Esophagus squamous epithelium (tissue), 5 donors: ENCODE data around the gene KIF26A. TPM values are rescaled to one million over a fixed set of nuclear protein-coding genes. Genes with fewer than 3 reads are reported as not detected.

Experiments
- DNase-seq: peaks from one replicate; lab custom pipeline; 2025; lab: John Stamatoyannopoulos, UW
- H3K27ac ChIP-seq, 4 donors: fragments of 200-600 bp; sonication (generic); one replicate each; pipeline ENCODE4 v1.5.1; 2016 to 2019; ENCODE audit warnings: mild to moderate bottlenecking in 1 of 4
- H3K27me3 ChIP-seq, 4 donors: fragments of 200-600 bp; sonication (generic); 1 replicate in 3 of 4; 2 replicates in 1 of 4; pipeline versions ENCODE4 v1.5.1 to v1.6.0; 2017 to 2021; ENCODE audit warnings: antibody characterized with exemption in 1 of 4
- H3K36me3 ChIP-seq, 3 donors: fragments of 200-600 bp; sonication (generic); one replicate each; pipeline ENCODE4 v1.5.1; 2016 to 2019
- H3K4me1 ChIP-seq, 3 donors: fragments of 200-600 bp; sonication (generic); one replicate each; pipeline ENCODE4 v1.5.1; 2017 to 2019
- H3K4me3 ChIP-seq, 4 donors: fragments of 200-600 bp; sonication (generic); 1 replicate in 3 of 4; 2 replicates in 1 of 4; pipeline ENCODE4 v1.5.1; 2016 to 2019; ENCODE audit warnings: mild to moderate bottlenecking in 2 of 4, moderate library complexity in 1 of 4
- H3K9me3 ChIP-seq, 3 donors: fragments of 200-600 bp; sonication (generic); one replicate each; pipeline ENCODE4 v1.5.1; 2016 to 2019
- POLR2A ChIP-seq, 4 donors: fragments of 450-650 bp; IDR thresholded peaks; one replicate each; pipeline ENCODE4 v1.6.1; 2017; ENCODE audit warnings: antibody characterized with exemption in 4 of 4, mild to moderate bottlenecking in 4 of 4, moderate library complexity in 3 of 4
- WGBS, 2 donors: methylation state at CpG; one replicate each; pipeline ENCODE4 v1.1.5; 2018; 5-methylcytosine and 5-hydroxymethylcytosine counted together
- intact Hi-C: fragments of 100-400 bp; cut with DNase I; formaldehyde crosslinking; loops from one replicate; pipeline ENCODE4 v1.15.0; 2022
- total RNA-seq, 4 donors: library from RNA; depleted of rRNA; stranded (reverse); fragments of >200 nt; gene quantifications; one replicate each; pipeline ENCODE4 v1.1.0, GENCODE V29; 2016
- TF ChIP-seq, protein P1 (sequence below), 6 experiments: fragments of 450-650 bp in 4 of 6; fragments of 200-600 bp in 2 of 6; sonication (generic) in 2 of 6; IDR thresholded peaks; one replicate each; pipeline ENCODE4 v1.5.1; 2016 to 2019; ENCODE audit warnings: antibody characterized with exemption in 6 of 6, mild to moderate bottlenecking in 4 of 6, moderate library complexity in 4 of 6
- donor health status: DM: yes; HTN: yes; CAD: no.

KIF26A gene
- total RNA-seq, 4 donors from 2014 or later: 0.80 to 2.7 (median 0.96) TPM

DNA sequence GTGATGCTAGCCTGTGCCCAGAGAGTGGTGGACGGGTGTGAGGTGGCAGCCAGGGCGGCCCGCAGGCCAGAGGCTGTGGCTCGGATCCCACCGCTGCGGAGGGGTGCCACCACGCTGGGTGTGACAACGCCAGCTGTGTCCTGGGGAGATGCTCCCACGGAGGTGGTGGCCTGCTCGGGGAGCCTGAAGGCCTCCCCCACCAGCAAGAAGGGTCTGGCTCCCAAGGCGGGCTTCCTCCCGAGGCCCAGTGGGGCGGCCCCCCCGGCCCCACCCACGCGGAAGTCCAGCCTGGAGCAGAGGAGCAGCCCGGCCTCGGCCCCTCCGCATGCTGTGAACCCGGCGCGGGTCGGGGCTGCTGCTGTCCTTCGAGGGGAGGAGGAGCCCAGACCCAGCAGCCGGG, 38.2 kb downstream of the KIF26A start:
- Histone ChIP-seq H3K4me1 (peaks cover 0 to 9% (median 0%) of the 10 kb centered on the region in 3 donors), H3K27ac (no peak overlapping the region), H3K27me3 (peaks cover 0 to 43% (median 0%) of the 10 kb centered on the region in 4 donors), H3K36me3 (peaks cover 0 to 8% (median 0%) of the 10 kb centered on the region in 3 donors), H3K4me3 (no peak overlapping the region), H3K9me3 (no peaks in the 10 kb centered on the region)
- intact Hi-C loops: no loop called here
- TF ChIP-seq, protein P1, sequence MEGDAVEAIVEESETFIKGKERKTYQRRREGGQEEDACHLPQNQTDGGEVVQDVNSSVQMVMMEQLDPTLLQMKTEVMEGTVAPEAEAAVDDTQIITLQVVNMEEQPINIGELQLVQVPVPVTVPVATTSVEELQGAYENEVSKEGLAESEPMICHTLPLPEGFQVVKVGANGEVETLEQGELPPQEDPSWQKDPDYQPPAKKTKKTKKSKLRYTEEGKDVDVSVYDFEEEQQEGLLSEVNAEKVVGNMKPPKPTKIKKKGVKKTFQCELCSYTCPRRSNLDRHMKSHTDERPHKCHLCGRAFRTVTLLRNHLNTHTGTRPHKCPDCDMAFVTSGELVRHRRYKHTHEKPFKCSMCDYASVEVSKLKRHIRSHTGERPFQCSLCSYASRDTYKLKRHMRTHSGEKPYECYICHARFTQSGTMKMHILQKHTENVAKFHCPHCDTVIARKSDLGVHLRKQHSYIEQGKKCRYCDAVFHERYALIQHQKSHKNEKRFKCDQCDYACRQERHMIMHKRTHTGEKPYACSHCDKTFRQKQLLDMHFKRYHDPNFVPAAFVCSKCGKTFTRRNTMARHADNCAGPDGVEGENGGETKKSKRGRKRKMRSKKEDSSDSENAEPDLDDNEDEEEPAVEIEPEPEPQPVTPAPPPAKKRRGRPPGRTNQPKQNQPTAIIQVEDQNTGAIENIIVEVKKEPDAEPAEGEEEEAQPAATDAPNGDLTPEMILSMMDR (IDR thresholded peaks at IDR 0.05): no peak
- no peak for TF ChIP-seq POLR2A (IDR thresholded peaks at IDR 0.05)
- DNase-seq: no peak
- no CpG with 5 or more reads among the region's 25 CpGs for WGBS, 2 donors

DNA sequence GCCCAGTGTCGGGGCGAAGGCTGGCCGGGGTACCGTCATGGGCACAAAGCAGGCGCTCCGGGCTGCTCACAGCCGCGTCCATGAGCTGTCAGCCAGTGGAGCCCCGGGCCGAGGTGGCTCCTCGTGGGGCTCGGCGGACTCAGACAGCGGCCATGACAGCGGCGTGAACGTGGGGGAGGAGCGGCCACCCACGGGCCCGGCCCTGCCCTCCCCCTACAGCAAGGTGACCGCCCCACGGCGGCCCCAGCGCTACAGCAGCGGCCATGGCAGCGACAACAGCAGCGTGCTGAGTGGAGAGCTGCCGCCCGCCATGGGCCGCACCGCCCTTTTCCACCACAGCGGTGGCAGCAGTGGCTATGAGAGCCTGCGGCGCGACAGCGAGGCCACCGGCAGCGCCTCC, 39.0 kb downstream of the KIF26A start:
- Histone ChIP-seq H3K36me3 (peaks cover 0 to 8% (median 0%) of the 10 kb centered on the region in 3 donors), H3K4me3 (no peak overlapping the region), H3K27ac (no peak overlapping the region), H3K27me3 (peaks cover 0 to 37% (median 0%) of the 10 kb centered on the region in 4 donors), H3K9me3 (no peaks in the 10 kb centered on the region), H3K4me1 (peaks cover 0 to 10% (median 3%) of the 10 kb centered on the region in 3 donors)
- no peak for TF ChIP-seq POLR2A (IDR thresholded peaks at IDR 0.05)
- TF ChIP-seq, protein P1 (IDR thresholded peaks at IDR 0.05): no peak
- whole genome bisulfite sequencing, 2 donors: no CpG with 5 or more reads among the region's 38 CpGs
- intact Hi-C loops: no loop called here
- no peak for DNase-seq

DNA sequence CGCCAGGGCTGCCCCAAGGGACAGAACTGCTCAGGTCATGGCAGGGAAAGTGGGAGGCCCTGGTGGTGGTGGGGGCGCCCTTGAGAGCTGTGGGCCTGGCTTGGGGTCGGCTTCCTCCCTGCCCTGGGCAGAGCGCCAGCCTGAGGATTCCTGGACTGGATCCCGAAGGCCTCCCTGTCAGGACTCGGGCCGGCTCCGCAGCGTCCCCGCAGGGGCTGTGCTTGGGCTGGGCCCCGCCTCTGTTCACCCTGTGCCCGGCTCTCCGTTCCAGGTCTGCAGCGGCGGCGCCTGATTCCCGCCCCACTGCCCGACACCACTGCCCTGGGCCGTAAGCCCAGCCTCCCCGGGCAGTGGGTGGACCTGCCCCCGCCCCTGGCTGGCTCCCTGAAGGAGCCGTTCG, 39.9 kb downstream of the KIF26A start:
- H3K4me1 ChIP-seq: peaks cover 0 to 10% (median 3%) of the 10 kb centered on the region in 3 donors

DNA sequence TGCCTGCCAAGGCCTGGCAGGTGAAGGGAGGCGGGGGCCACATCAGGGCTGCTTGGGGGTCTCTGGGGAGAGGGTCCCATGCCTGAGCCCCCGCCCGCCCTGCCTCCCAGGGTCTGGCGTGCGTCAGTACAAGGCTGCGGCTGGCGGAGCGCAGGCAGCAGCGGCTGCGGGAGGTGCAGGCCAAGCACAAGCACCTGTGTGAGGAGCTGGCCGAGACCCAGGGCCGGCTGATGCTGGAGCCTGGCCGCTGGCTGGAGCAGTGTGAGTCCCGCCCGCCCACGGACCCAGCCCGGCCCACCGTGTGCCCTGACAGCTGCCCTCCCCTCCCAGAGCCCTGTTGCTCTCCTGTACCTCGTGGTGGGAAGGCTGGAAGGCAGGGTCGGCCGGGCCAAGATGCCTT, 40.7 kb downstream of the KIF26A start:
- Histone ChIP-seq H3K27me3 (peaks cover 0 to 33% (median 0%) of the 10 kb centered on the region in 4 donors), H3K4me3 (no peak overlapping the region), H3K36me3 (peaks cover 0 to 5% (median 0%) of the 10 kb centered on the region in 3 donors), H3K27ac (no peak overlapping the region), H3K4me1 (peaks cover 0 to 10% (median 3%) of the 10 kb centered on the region in 3 donors), H3K9me3 (no peaks in the 10 kb centered on the region)
- WGBS, 2 donors: 75% methylated on average over 4 of the region's 21 CpGs; no CpG with 5 or more reads in 1 of the 2 donors
- TF ChIP-seq POLR2A (IDR thresholded peaks at IDR 0.05): no peak
- TF ChIP-seq, protein P1 (IDR thresholded peaks at IDR 0.05): no peak
- DNase-seq: no peak
- intact Hi-C loops: no loop called here

More for the DNA sequence above, 39.9 kb downstream of the KIF26A start:
- DNase-seq: no peak
- H3K36me3 ChIP-seq: peaks cover 0 to 8% (median 0%) of the 10 kb centered on the region in 3 donors
- intact Hi-C loops: no loop called here
- H3K9me3 ChIP-seq: no peaks in the 10 kb centered on the region
- WGBS, 2 donors: no CpG with 5 or more reads among the region's 23 CpGs
- peaks cover 0 to 31% (median 0%) of the 10 kb centered on the region in 4 donors for H3K27me3 ChIP-seq
- H3K27ac ChIP-seq: no peak overlapping the region
- no peak overlapping the region for H3K4me3 ChIP-seq
- TF ChIP-seq POLR2A (IDR thresholded peaks at IDR 0.05): no peak
- TF ChIP-seq, protein P1 (IDR thresholded peaks at IDR 0.05): no peak

DNA sequence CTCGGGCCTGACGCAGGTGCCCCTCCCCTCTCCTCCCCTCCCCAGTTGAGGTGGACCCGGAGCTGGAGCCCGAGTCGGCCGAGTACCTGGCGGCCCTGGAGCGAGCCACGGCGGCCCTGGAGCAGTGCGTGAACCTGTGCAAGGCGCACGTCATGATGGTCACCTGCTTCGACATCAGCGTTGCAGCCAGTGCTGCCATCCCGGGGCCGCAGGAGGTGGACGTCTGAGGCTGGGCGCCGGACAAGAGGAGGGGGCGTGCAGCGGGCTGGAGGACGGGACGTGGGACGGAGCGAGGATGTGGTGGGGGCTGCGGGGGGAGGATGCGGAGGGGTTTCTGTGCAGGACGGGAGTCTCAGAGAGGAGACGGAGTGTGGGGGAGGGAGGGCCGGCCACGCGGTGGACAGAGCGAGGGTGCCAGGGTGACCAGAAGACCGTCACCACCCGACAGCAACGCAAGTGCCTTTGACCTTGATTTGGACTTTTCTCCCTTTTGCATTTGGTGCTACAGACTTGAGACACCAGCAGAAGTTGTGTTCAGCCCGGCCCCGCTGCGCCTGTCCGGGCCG, 41.3 kb downstream of the KIF26A start:
- peaks cover 0 to 10% (median 3%) of the 10 kb centered on the region in 3 donors for H3K4me1 ChIP-seq
- peaks cover 0 to under 1% (median 0%) of the 10 kb centered on the region in 3 donors for H3K36me3 ChIP-seq
- peaks cover 0 to 38% (median 0%) of the 10 kb centered on the region in 4 donors for H3K27me3 ChIP-seq
- no peak overlapping the region for H3K4me3 ChIP-seq
- no peak for DNase-seq
- no peaks in the 10 kb centered on the region for H3K9me3 ChIP-seq
- TF ChIP-seq, protein P1 (IDR thresholded peaks at IDR 0.05): no peak
- TF ChIP-seq POLR2A (IDR thresholded peaks at IDR 0.05): no peak
- intact Hi-C loops: no loop called here
- 74 to 90% methylated on average over 13 of the region's 42 CpGs for WGBS, 2 donors
- H3K27ac ChIP-seq: no peak overlapping the region
